H9 (cell line): ENCODE results near the gene ARHGAP12. TPM values are rescaled to one million over a fixed set of nuclear protein-coding genes. Genes with fewer than 3 reads are reported as not detected.

Source experiments
- DNase-seq: peaks from one replicate; pipeline ENCODE4 v3.0.0-alpha.2; 2017
- H2AFZ ChIP-seq: one replicate; pipeline ENCODE4 v1.6.1; 2013; ENCODE audit warnings: mild to moderate bottlenecking, low read length, control low read depth, moderate library complexity
- H2AK5ac ChIP-seq: 2 replicates; pipeline ENCODE4 v1.6.1; 2013; ENCODE audit warnings: low read length, control low read depth, mixed read lengths; ENCODE audit not compliant: insufficient read length
- H2BK120ac ChIP-seq: one replicate; pipeline ENCODE4 v1.6.1; 2013; ENCODE audit warnings: low read depth, mild to moderate bottlenecking, low read length, control low read depth, inconsistent platforms; ENCODE audit not compliant: poor library complexity, severe bottlenecking
- H2BK12ac ChIP-seq: 2 replicates; pipeline ENCODE4 v1.6.1; 2013; ENCODE audit warnings: low read length, control low read depth, mixed read lengths, low read depth; ENCODE audit not compliant: insufficient read length
- H2BK15ac ChIP-seq: 2 replicates; pipeline ENCODE4 v1.6.1; 2013; ENCODE audit warnings: low read depth, low read length, control low read depth
- H2BK20ac ChIP-seq: one replicate; pipeline ENCODE4 v1.6.1; 2013; ENCODE audit warnings: low read depth, mild to moderate bottlenecking, low read length, control low read depth, inconsistent platforms; ENCODE audit not compliant: poor library complexity, severe bottlenecking
- H2BK5ac ChIP-seq: 2 replicates; pipeline ENCODE4 v1.6.1; 2013; ENCODE audit warnings: low read length, control low read depth, mixed read lengths; ENCODE audit not compliant: insufficient read length
- H3K14ac ChIP-seq: 2 replicates; pipeline ENCODE4 v1.6.1; 2013; ENCODE audit warnings: low read length, control low read depth; ENCODE audit not compliant: insufficient read depth
- H3K18ac ChIP-seq: 2 replicates; pipeline ENCODE4 v1.6.1; 2013; ENCODE audit warnings: low read depth, mild to moderate bottlenecking, mixed read lengths, low read length, control low read depth; ENCODE audit not compliant: insufficient read length
- H3K23ac ChIP-seq: 2 replicates; pipeline ENCODE4 v1.6.1; 2013; ENCODE audit warnings: low read length, control low read depth, mixed read lengths, low read depth; ENCODE audit not compliant: insufficient read length
- H3K23me2 ChIP-seq: 2 replicates; pipeline ENCODE4 v1.6.1; 2013; ENCODE audit warnings: low read depth, mild to moderate bottlenecking, mixed read lengths, low read length, control low read depth; ENCODE audit not compliant: insufficient read length, poor library complexity, severe bottlenecking
- H3K27ac ChIP-seq: 2 replicates; pipeline ENCODE4 v1.5.1; 2013; ENCODE audit warnings: low read length, control low read depth, mixed read lengths, low read depth; ENCODE audit not compliant: insufficient read length
- H3K27me3 ChIP-seq: 2 replicates; pipeline ENCODE4 v1.6.1; 2013; ENCODE audit warnings: low read length, control low read depth, inconsistent platforms; ENCODE audit not compliant: insufficient read depth
- H3K4ac ChIP-seq: 2 replicates; pipeline ENCODE4 v1.6.1; 2013; ENCODE audit warnings: low read depth, mild to moderate bottlenecking, control low read depth, inconsistent platforms, low read length, moderate library complexity
- H3K4me1 ChIP-seq: 2 replicates; pipeline ENCODE4 v1.6.1; 2013; ENCODE audit warnings: low read length, control low read depth, inconsistent platforms; ENCODE audit not compliant: insufficient read depth
- H3K4me2 ChIP-seq: 2 replicates; pipeline ENCODE4 v1.6.1; 2013; ENCODE audit warnings: low read length, control low read depth, mixed read lengths; ENCODE audit not compliant: insufficient read length, insufficient read depth
- H3K56ac ChIP-seq: 2 replicates; pipeline ENCODE4 v1.6.1; 2013; ENCODE audit warnings: low read depth, mild to moderate bottlenecking, mixed read lengths, low read length, control low read depth; ENCODE audit not compliant: insufficient read length
- H3K79me1 ChIP-seq: 2 replicates; pipeline ENCODE4 v1.6.1; 2013; ENCODE audit warnings: low read depth, mild to moderate bottlenecking, moderate library complexity, low read length, control low read depth, inconsistent platforms; ENCODE audit not compliant: insufficient read depth, poor library complexity, severe bottlenecking
- H3K79me2 ChIP-seq: 2 replicates; pipeline ENCODE4 v1.6.1; 2013; ENCODE audit warnings: low read length, control low read depth, inconsistent platforms; ENCODE audit not compliant: insufficient read depth
- H3K9ac ChIP-seq: 2 replicates; pipeline ENCODE4 v1.6.1; 2013; ENCODE audit warnings: low read length, control low read depth, mixed read lengths; ENCODE audit not compliant: insufficient read length; ENCODE audit errors: extremely low read depth
- H3K9me3 ChIP-seq: one replicate; pipeline ENCODE4 v1.6.1; 2013; ENCODE audit warnings: low read depth, low read length, inconsistent platforms; ENCODE audit not compliant: control insufficient read depth
- H3T11ph ChIP-seq: one replicate; pipeline ENCODE4 v1.6.1; 2013; ENCODE audit warnings: mild to moderate bottlenecking, low read length, control low read depth, inconsistent platforms
- H4K20me1 ChIP-seq: one replicate; pipeline ENCODE4 v1.6.1; 2013; ENCODE audit not compliant: control insufficient read depth, insufficient read length, insufficient read depth
- H4K5ac ChIP-seq: 2 replicates; pipeline ENCODE4 v1.6.1; 2013; ENCODE audit warnings: low read depth, mild to moderate bottlenecking, mixed read lengths, low read length, control low read depth; ENCODE audit not compliant: insufficient read length
- H4K8ac ChIP-seq: replicated peaks from 2 replicates; pipeline ENCODE4 v1.6.1; 2013; ENCODE audit warnings: low read length, control low read depth, mixed read lengths, low read depth; ENCODE audit not compliant: insufficient read length
- H4K91ac ChIP-seq: 2 replicates; pipeline ENCODE4 v1.6.1; 2013; ENCODE audit warnings: low read depth, mild to moderate bottlenecking, moderate library complexity, mixed read lengths, low read length, control low read depth; ENCODE audit not compliant: insufficient read length
- H3K27ac Mint-ChIP-seq, 3 experiments: 2 replicates in 2 of 3; 3 replicates in 1 of 3; pipeline ENCODE4 v1.8.0; 2020 to 2021; ENCODE audit warnings: mixed read lengths in 3 of 3, mild to moderate bottlenecking in 1 of 3, moderate library complexity in 1 of 3
- H3K27me3 Mint-ChIP-seq: 2 replicates; pipeline ENCODE4 v1.8.0; 2021; ENCODE audit warnings: low read depth, mild to moderate bottlenecking, moderate library complexity, mixed read lengths
- H3K36me3 Mint-ChIP-seq, 3 experiments: 2 replicates in 2 of 3; 3 replicates in 1 of 3; pipeline ENCODE4 v1.8.0; 2020 to 2021; ENCODE audit warnings: low read depth in 3 of 3, mixed read lengths in 3 of 3; ENCODE audit not compliant: insufficient read depth in 1 of 3
- H3K4me1 Mint-ChIP-seq, 2 experiments: 2 replicates each; pipeline ENCODE4 v1.8.0; 2020; ENCODE audit warnings: mixed read lengths in 2 of 2
- H3K4me3 Mint-ChIP-seq, 2 experiments: 2 replicates in 1 of 2; 3 replicates in 1 of 2; pipeline ENCODE4 v1.8.0; 2020 to 2021; ENCODE audit warnings: mild to moderate bottlenecking in 2 of 2, mixed read lengths in 2 of 2, moderate library complexity in 1 of 2
- H3K9me3 Mint-ChIP-seq, 2 experiments: 2 replicates in 1 of 2; 3 replicates in 1 of 2; pipeline ENCODE4 v1.8.0; 2020; ENCODE audit warnings: mild to moderate bottlenecking in 2 of 2, mixed read lengths in 2 of 2, moderate library complexity in 1 of 2
- CTCF ChIP-seq: fragments of 200-600 bp; sonication (generic); conservative IDR thresholded peaks from 3 replicates; pipeline ENCODE4 v1.8.0; 2021; ENCODE audit warnings: antibody characterized with exemption, mild to moderate bottlenecking
- WGBS: extraction: QIAGEN DNeasy Blood & Tissue Kit; methylation state at CpG from one replicate; pipeline ENCODE4 v1.1.7; 2013; ENCODE audit warnings: missing lambda C conversion rate, low lambda C conversion rate, mixed read lengths; ENCODE audit not compliant: insufficient read length; ENCODE audit errors: extremely low coverage; 5-methylcytosine and 5-hydroxymethylcytosine counted together
- total RNA-seq: library from RNA; stranded (reverse); gene quantifications from 2 replicates; pipeline ENCODE4 v1.2.1, GENCODE V29; 2021

Gene ARHGAP12
- total RNA-seq, 1 experiment from 2014 or later = 34.3 TPM

GRCh38 chr10:31773749-31774298 lies 154.8 kb downstream of the ARHGAP12 start:
- peaks cover 8 to 10% of the 10 kb centered on the region in 2 experiments for H3K4me1 Mint-ChIP-seq
- Histone ChIP-seq H3K4me2 (no peak overlapping the region), H4K5ac (no peak overlapping the region), H3K9me3 (no peaks in the 10 kb centered on the region), H2BK20ac (no peak overlapping the region), H4K91ac (no peak overlapping the region), H3K27me3 (no peaks in the 10 kb centered on the region), H3K14ac (no peak overlapping the region), H4K8ac (no peak overlapping the region), H3K4ac (no peak overlapping the region), H2BK15ac (no peak overlapping the region), H3T11ph (no peak overlapping the region), H3K79me1 (no peaks in the 10 kb centered on the region), H3K18ac (no peak overlapping the region), H2BK5ac (no peak overlapping the region), H2BK12ac (no peak overlapping the region), H3K9ac (no peak overlapping the region), H2BK120ac (no peak overlapping the region), H3K56ac (no peak overlapping the region), H4K20me1 (no peaks in the 10 kb centered on the region), H3K27ac (no peak overlapping the region), H3K79me2 (no peaks in the 10 kb centered on the region), H3K23ac (no peak overlapping the region), H2AK5ac (no peak overlapping the region), H3K4me1 (no peaks in the 10 kb centered on the region), H2AFZ (no peak overlapping the region), H3K23me2 (no peaks in the 10 kb centered on the region)
- no peak overlapping the region for H3K4me3 Mint-ChIP-seq
- WGBS = no CpG with 5 or more reads among the region's 15 CpGs
- H3K27ac Mint-ChIP-seq = no peak overlapping the region
- peaks cover 0 to 10% (median 9%) of the 10 kb centered on the region in 3 experiments; a peak in 5 of 7 replicates for H3K36me3 Mint-ChIP-seq
- no peaks in the 10 kb centered on the region; the same call in none of the 2 replicates for H3K27me3 Mint-ChIP-seq
- no peak for TF ChIP-seq CTCF
- DNase-seq = no peak
- peaks cover 9 to 17% of the 10 kb centered on the region in 2 experiments for H3K9me3 Mint-ChIP-seq
